HG03280 (cell line): ENCODE results near the gene IZUMO4.
A peak's percentile ranks its signal among the peaks of the same experiment; 100 is the strongest.

Experiments used
- ATAC-seq: cut with Tn5 transposase; IDR thresholded peaks from one replicate; pipeline ENCODE4 v1.9.1; 2021; ENCODE audit warnings: mild to moderate bottlenecking, moderate library complexity; ENCODE audit not compliant: unreplicated experiment

Gene IZUMO4

GRCh38 chr19:2058570-2059421 is 37.9 kb upstream of the IZUMO4 start:
- ATAC-seq: no peak

GRCh38 chr19:2059422-2060201 is 37.1 kb upstream of the IZUMO4 start:
- no peak for ATAC-seq

DNA sequence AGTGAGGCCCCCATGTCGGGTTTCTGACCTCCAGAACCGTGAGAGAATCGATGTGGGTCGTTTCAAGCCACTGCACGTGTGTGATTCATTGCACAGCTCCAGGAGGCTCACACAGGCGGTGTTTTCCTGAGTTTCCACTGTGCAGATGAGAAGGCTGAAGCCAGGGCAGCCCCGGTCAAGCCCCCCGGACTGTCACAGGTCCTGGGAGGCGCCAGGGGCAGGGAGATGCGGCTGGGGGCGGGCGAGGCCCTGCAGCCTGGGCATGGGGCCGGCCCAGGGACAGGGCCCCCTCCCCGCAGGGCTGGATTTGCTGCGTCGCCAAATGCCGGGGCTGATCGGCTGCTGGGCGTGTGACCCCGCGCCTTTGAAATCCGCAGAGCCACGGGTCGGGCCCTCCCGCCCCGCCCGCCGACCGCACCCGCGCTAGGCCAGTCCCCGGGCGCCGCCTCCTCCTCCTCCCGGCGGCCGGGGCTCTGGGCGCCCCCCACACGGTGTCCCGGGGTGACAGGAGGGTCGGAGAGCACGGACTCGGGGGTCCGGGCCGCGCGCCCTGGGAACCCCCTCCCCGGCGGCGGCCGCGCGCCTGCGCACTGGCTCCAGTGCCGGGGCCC is 35.7 kb upstream of the IZUMO4 start:
- peak; percentile 28 for ATAC-seq

DNA sequence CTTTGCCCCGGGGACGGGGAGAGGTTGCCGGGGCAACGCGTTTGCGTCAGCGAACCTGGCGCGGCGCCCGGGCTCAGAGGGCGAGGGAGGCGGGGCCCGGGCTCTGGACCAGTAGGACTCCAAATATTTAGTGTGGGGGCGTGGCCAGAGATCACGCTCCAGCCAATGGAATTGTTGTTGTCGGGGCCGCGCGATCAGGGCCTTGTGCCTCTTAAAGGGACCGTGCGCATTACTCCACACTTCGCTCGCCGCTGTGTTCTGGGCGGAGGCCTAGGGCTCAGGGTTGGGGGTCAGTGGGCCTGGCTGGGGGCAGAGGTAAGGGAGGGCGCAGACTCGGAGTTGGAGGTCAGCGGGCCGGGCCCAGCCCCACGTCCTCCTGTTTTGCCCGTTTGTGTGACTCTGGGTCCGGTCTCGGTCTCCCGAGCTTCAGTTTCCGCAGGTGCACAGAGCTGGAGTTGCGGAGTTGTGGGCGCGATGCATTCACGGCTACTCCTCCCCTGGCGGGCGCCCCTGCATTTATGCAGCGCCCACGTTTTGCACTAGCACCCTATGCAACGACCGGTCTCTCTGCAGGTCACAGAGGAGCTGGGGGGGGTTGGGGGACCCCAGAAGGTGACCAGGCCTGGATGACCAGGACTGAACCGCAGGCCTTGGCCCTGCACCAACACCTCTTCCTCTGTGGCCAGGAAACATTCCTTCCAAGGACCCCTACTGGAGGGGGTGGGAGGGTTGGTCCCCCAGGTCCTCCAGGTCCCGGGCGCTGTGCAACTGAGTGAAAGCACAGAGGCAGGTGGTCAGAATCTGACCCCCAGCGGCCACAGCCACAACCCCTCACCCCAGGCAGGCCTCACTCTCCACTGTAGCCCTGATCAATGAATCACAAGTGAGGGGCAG is 35.0 kb upstream of the IZUMO4 start:
- peak; percentile 82 for ATAC-seq

DNA sequence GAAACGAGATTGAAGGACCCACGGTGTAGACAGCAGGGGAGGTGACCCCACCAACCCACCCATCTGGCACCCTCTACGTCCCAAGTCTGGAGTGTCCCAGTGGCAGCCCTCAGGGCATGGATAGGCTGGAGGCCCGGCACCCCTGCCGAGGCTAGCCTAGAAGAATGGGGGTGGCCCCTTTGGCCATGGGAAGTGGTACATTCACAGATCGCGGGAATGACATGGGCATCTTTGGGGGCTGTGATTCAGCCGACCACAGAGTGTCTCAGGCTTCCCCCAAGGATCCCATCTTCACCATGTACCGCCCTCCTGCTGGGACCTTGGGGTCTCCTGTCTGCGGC is 34.4 kb upstream of the IZUMO4 start:
- no peak for ATAC-seq

DNA sequence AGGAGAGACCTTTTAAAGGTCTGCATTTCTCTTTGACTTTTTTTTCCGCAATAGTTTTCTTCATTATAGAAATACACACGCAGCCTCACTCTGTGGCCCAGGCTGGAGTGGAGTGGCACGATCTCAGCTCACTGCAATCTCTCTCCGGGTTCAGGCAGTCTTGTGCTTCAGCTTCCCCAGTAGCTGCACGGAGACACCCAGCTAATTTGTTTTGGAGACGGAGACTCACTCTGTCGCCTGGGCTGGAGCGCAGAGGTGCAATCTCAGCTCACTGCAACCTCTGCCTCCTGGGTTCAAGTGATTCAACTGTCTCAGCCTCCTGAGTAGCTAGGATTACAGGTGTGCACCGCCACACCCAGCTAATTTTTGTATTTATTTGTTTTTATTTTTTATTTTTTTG is 33.9 kb upstream of the IZUMO4 start:
- no peak for ATAC-seq

DNA sequence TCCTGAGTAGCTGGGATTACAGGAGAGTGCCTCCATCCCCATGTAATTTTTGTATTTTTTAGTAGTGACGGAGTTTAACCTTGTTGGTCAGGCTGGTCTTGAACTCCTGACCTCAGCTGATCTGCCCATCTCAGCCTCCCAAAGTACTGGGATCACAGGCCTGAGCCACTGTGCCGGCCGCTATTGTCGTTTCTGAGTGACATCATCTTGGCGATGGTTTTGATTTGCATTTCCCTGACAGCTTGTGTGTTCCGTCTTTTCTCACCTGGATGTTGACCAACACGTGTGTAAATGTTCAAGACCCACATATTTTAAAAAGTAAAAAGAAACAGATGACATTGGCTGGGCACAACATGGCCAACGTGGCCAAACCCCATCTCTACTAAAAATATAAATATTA is 32.9 kb upstream of the IZUMO4 start:
- ATAC-seq: no peak

DNA sequence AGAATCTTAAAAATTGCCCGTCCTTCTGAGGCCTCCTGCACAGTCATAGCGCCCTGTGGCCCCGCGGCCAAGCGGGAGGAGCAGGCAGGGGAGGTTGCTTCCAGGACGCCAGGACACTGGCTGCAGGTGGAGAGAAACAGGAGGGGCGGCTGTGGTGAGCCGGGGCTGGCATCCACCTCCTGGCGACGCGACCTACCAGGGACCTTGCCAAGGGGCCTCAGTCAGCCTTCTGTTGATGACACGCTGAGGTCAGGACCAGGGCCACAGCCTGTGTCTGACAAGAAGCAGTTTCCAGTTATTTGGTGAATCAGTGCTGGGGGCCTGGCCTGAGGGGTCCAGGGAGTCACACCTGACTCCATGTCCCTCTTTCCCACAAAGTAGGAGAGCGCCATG is 32.3 kb upstream of the IZUMO4 start:
- no peak for ATAC-seq

GRCh38 chr19:2064788-2065524 is 31.8 kb upstream of the IZUMO4 start:
- ATAC-seq: no peak

DNA sequence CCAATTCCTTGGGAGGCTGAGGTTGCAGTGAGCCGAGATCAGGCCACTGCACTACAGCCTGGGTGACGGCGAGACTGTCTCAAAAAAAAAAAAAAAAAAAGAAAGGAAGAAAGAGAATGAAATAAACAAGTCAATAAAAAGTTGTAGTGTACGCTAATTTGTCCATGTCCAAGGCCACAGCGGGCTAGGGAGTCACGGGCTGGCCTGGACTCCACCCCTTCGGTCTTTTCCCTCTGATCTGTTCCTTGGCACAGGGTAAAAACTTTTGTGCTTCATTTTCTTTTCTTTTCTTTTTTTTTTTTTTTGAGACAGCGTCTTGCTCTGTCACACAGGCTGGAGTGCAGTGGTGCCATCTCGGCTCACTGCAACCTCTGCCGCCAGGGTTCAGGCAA is 26.3 kb upstream of the IZUMO4 start:
- ATAC-seq: no peak

- no peak for ATAC-seq
Observed at GRCh38 chr19:2070986-2071673, 25.6 kb upstream of the IZUMO4 start.

GRCh38 chr19:2072757-2073551 is 23.8 kb upstream of the IZUMO4 start:
- no peak for ATAC-seq

- no peak for ATAC-seq
Observed at GRCh38 chr19:2076526-2076944, 20.2 kb upstream of the IZUMO4 start.

DNA sequence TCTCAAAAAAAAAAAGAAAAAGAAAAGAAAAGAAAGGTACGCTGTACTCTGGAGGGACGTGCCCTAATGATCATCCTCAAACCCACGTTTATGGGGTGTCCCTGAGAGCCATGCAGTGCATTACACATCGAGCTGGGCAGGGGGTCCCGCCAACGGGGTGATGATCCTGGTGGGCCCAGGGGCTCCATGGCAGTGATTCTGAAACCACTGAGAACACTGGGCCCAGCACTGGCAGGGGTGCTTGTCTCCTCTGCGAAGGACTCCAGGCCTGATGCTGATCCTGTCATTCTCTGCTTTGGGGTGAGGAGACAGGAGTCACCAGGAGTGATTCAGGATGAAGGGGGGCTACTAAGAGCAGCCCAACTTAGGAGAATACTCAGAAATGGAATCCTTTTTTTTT is 19.3 kb upstream of the IZUMO4 start:
- no peak for ATAC-seq

DNA sequence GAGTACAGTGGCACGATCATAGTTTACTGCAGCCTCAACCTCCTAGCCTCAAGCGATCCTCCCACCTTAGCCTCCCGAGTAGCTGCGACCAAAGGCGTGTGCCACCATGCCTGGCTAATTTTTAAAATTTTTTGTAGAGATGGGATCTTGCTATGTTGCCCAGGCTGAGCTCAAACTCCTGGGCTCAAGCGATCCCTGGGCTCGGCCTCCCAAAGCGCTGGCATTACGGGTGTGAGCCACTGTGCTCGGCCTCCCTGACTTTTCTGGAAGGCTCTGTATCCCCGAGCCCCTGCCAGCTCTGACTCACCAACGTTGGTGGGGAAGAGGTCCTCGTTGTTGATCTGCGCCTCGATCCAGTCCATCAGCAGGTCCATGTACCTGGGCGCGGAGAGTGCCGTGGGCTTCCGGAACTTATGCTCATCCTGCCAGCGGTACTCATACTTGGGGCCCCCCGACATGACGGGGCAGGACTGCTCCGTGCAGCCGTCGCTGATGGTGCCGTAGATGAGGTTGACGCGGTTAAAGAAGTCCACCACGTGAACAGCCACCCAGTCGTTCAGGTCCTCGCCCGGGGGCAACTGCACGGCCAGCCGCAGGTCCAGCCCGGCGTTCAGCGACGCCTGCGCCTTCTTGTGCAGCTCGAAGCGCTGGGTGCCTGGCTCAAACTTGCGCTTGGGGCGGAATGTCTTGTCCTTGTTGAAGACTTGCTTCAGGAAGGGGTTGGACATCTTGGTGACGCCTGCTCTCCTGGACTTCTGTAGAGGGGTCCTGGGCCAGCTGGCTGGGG is 18.7 kb upstream of the IZUMO4 start:
- no peak for ATAC-seq

DNA sequence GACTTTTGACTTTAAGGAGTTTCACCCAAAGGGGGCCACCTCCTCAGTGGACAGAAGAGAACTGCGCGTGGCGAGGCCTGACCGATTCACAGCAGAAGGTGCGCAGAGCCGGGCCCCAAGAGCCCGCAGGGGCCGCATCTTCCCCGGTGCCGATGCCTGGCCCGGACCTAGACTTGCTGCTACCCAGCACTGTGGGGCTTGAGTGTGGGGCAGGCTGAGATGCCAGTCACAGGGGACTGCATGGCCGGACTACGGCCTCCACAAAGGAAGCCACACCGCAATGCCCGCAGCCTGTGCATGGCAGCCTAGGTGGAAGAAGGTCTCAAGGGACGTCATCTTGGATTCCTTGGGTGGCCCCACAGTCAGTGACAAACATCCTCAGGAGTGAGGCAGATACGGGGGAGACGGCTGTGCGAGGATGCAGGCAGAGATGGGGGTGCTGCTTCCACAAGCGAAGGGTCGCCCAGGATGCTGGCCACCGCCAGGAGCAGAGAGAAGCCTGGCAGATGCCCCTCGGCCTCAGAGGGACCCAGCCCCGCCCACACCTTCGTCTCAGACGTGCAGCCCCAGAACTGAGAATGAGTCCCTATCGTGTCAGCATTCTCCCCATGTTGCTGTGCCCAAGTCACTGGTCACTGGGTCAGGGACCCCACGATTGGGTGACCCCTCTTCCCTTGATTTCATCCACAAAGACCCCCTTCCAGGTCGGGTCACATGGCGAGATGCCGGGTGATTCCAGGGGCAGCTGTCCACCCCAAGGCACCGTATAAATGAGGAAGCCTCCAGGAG is 17.4 kb upstream of the IZUMO4 start:
- ATAC-seq: no peak

DNA sequence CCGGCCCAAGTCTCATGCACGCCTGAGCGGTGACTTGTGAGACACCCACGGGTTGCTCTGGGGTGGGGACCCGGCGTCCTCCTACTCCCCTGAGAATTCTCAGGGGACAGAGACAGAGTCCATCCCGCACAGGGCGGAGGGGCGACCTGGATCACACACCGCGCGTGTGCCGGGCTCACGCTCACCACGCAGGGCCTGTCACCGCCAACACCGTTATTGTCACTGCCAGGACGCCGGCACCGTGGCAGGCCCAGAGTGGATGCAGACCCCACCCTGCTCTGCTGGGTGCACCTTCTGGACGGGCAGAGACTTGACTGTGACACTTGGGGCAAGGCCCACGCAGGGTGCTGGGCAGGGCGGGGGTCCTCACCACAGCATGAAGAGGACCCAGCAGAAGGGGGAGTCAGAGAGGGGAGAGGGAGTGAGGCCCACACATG is 16.8 kb upstream of the IZUMO4 start:
- ATAC-seq: no peak
